Measurements from ENCODE around the gene MOSPD3. TPM values are rescaled to one million over a fixed set of nuclear protein-coding genes. Genes with fewer than 3 reads are reported as not detected.

The MOSPD3 gene
- total RNA-seq, 4 donors from 2014 or later = 6.6 to 16.8 (median 12.0) TPM

GRCh38 chr7:100621554-100621953 lies 9.2 kb downstream of the MOSPD3 start:
- intact Hi-C loops (cut with DNase I) = no loop called here
- no peak for DNase-seq (ENCODE audit: extremely low spot score)
- Histone ChIP-seq H3K27me3 (no peaks in the 10 kb centered on the region), H3K4me3 (no peak overlapping the region), H3K27ac (replicated peaks in 1 of 4) (no peak overlapping the region), H3K9me3 (no peaks in the 10 kb centered on the region), H3K36me3 (peaks cover 0 to 23% (median 0%) of the 10 kb centered on the region in 4 donors), H3K4me1 (peaks cover 4 to 7% (median 6%) of the 10 kb centered on the region in 4 donors)
- WGBS = 86% methylated on average over 8 of the region's 8 CpGs
- TF ChIP-seq CTCF (IDR thresholded peaks at IDR 0.05) (no peak), POLR2A (IDR thresholded peaks at IDR 0.05; ENCODE audit: low read depth) (no peak), POLR2AphosphoS5 (IDR thresholded peaks at IDR 0.05) (no peak), EP300 (IDR thresholded peaks at IDR 0.05) (no peak)

GRCh38 chr7:100623951-100624824 lies 11.8 kb downstream of the MOSPD3 start:
- WGBS = 89% methylated on average over 15 of the region's 15 CpGs
- no peak for DNase-seq (ENCODE audit: extremely low spot score)
- TF ChIP-seq CTCF (IDR thresholded peaks at IDR 0.05) = no peak
- TF ChIP-seq POLR2A (IDR thresholded peaks at IDR 0.05; ENCODE audit: low read depth) = no peak
- TF ChIP-seq EP300 (IDR thresholded peaks at IDR 0.05) = no peak
- TF ChIP-seq POLR2AphosphoS5 (IDR thresholded peaks at IDR 0.05) = no peak
- Histone ChIP-seq H3K4me3 (no peak overlapping the region), H3K27me3 (peaks cover 0 to 10% (median 0%) of the 10 kb centered on the region in 4 donors), H3K4me1 (peaks cover 8 to 14% (median 12%) of the 10 kb centered on the region in 4 donors), H3K36me3 (peaks cover 0 to 19% (median 0%) of the 10 kb centered on the region in 4 donors), H3K27ac (replicated peaks in 1 of 4) (no peak overlapping the region), H3K9me3 (no peaks in the 10 kb centered on the region)
- intact Hi-C loops (cut with DNase I) = no loop called here

- no peak for DNase-seq (ENCODE audit: extremely low spot score)
- no peaks in the 10 kb centered on the region for H3K9me3 ChIP-seq
- intact Hi-C loops (cut with DNase I) = no loop called here
- H3K36me3 ChIP-seq = peaks cover 0 to 7% (median 0%) of the 10 kb centered on the region in 4 donors
- TF ChIP-seq POLR2AphosphoS5 (IDR thresholded peaks at IDR 0.05) (no peak), EP300 (IDR thresholded peaks at IDR 0.05) (no peak), POLR2A (IDR thresholded peaks at IDR 0.05; ENCODE audit: low read depth) (no peak), CTCF (IDR thresholded peaks at IDR 0.05) (no peak)
- peaks cover 0 to 17% (median 0%) of the 10 kb centered on the region in 4 donors for H3K27me3 ChIP-seq
- peak overlapping the region in 1 of 4 donors; percentile 21 for H3K27ac ChIP-seq (replicated peaks in 1 of 4)
- WGBS = 17% methylated on average over 3 of the region's 3 CpGs
- peak overlapping the region; percentile 39 to 57 (median 43) for H3K4me3 ChIP-seq
- peaks cover 8 to 14% (median 12%) of the 10 kb centered on the region in 4 donors for H3K4me1 ChIP-seq
These were observed 13.7 kb downstream of the MOSPD3 start for GRCh38 chr7:100626055-100626454.

GRCh38 chr7:100626530-100627237 lies 14.3 kb downstream of the MOSPD3 start:
- Histone ChIP-seq H3K27me3 (peaks cover 0 to 21% (median under 1%) of the 10 kb centered on the region in 4 donors), H3K27ac (replicated peaks in 1 of 4) (peak overlapping the region in 2 of 4 donors; percentile 21 to 40), H3K4me1 (peaks cover 8 to 14% (median 12%) of the 10 kb centered on the region in 4 donors), H3K9me3 (no peaks in the 10 kb centered on the region), H3K36me3 (peaks cover 0 to 7% (median 0%) of the 10 kb centered on the region in 4 donors), H3K4me3 (peak overlapping the region; percentile 39 to 57 (median 43))
- intact Hi-C loops (cut with DNase I) = no loop called here
- peak; percentile 96 for DNase-seq (ENCODE audit: extremely low spot score)
- no peak for TF ChIP-seq POLR2A (IDR thresholded peaks at IDR 0.05; ENCODE audit: low read depth)
- TF ChIP-seq POLR2AphosphoS5 (IDR thresholded peaks at IDR 0.05) = peak; percentile 5 to 26
- WGBS = 8% methylated on average over 21 of the region's 37 CpGs

- H3K4me3 ChIP-seq = no peak overlapping the region
- peak overlapping the region in 1 of 4 donors; percentile 21 for H3K27ac ChIP-seq (replicated peaks in 1 of 4)
- TF ChIP-seq POLR2A (IDR thresholded peaks at IDR 0.05; ENCODE audit: low read depth) (no peak), POLR2AphosphoS5 (IDR thresholded peaks at IDR 0.05) (no peak), EP300 (IDR thresholded peaks at IDR 0.05) (no peak), CTCF (IDR thresholded peaks at IDR 0.05) (no peak)
- intact Hi-C loops (cut with DNase I) = no loop called here
- peaks cover 0 to 26% (median 3%) of the 10 kb centered on the region in 4 donors for H3K27me3 ChIP-seq
- WGBS = 88% methylated on average over 20 of the region's 21 CpGs
- peaks cover 8 to 14% (median 12%) of the 10 kb centered on the region in 4 donors for H3K4me1 ChIP-seq
- no peak for DNase-seq (ENCODE audit: extremely low spot score)
- H3K9me3 ChIP-seq = no peaks in the 10 kb centered on the region
- peaks cover 0 to 2% (median 0%) of the 10 kb centered on the region in 4 donors for H3K36me3 ChIP-seq
These were observed 14.9 kb downstream of the MOSPD3 start for GRCh38 chr7:100627238-100627549.

Data from esophagus muscularis mucosa (tissue), 4 donors.